KMS-11 (cell line): ENCODE results near the gene BAG1.

Source experiments
- H2AFZ ChIP-seq: fragments of 200-600 bp; sonication (generic); 2 replicates; pipeline ENCODE4 v1.6.1; 2016; ENCODE audit warnings: antibody characterized with exemption, mixed run types, low read depth
- H3K27ac ChIP-seq: fragments of 200-600 bp; sonication (generic); 2 replicates; pipeline ENCODE4 v1.6.1; 2016; ENCODE audit warnings: mild to moderate bottlenecking, mixed run types
- H3K27me3 ChIP-seq: fragments of 200-600 bp; sonication (generic); 2 replicates; pipeline ENCODE4 v1.6.1; 2017; ENCODE audit warnings: mild to moderate bottlenecking, low read depth, mixed run types, moderate library complexity; ENCODE audit not compliant: insufficient read depth
- H3K36me3 ChIP-seq: fragments of 200-600 bp; sonication (generic); 2 replicates; pipeline ENCODE4 v1.6.1; 2017; ENCODE audit warnings: mild to moderate bottlenecking, mixed run types; ENCODE audit not compliant: insufficient read depth
- H3K4me1 ChIP-seq: fragments of 200-600 bp; sonication (generic); 2 replicates; pipeline ENCODE4 v1.6.1; 2016; ENCODE audit warnings: mild to moderate bottlenecking, low read depth, mixed run types; ENCODE audit not compliant: poor library complexity, severe bottlenecking
- H3K4me2 ChIP-seq: fragments of 200-600 bp; sonication (generic); 2 replicates; pipeline ENCODE4 v1.7.0; 2016; ENCODE audit warnings: mild to moderate bottlenecking, mixed run types
- H3K4me3 ChIP-seq: fragments of 200-600 bp; sonication (generic); IDR thresholded peaks from 2 replicates; pipeline ENCODE4 v1.6.1; 2017; ENCODE audit warnings: low read depth, low read length, mixed read lengths; ENCODE audit not compliant: insufficient read depth
- H3K79me2 ChIP-seq: fragments of 200-600 bp; sonication (generic); 2 replicates; pipeline ENCODE4 v1.6.1; 2016; ENCODE audit warnings: low read depth, mixed run types; ENCODE audit not compliant: insufficient read depth
- H3K9ac ChIP-seq: fragments of 200-600 bp; sonication (generic); 2 replicates; pipeline ENCODE4 v1.6.1; 2016; ENCODE audit warnings: mild to moderate bottlenecking, mixed run types
- H4K20me1 ChIP-seq: fragments of 200-600 bp; sonication (generic); 2 replicates; pipeline ENCODE4 v1.6.1; 2016; ENCODE audit warnings: mild to moderate bottlenecking, mixed run types; ENCODE audit not compliant: insufficient read depth
- CTCF ChIP-seq: fragments of 200-600 bp; sonication (generic); conservative IDR thresholded peaks from 2 replicates; pipeline ENCODE4 v1.6.1; 2017; ENCODE audit warnings: low read depth, mild to moderate bottlenecking, antibody characterized with exemption, low read length, moderate library complexity, mixed read lengths

BAG1 gene

GRCh38 chr9:33289496-33289895, 25.0 kb upstream of the BAG1 start:
- Histone ChIP-seq H3K4me3 (no peak overlapping the region), H3K27ac (peak overlapping the region; percentile 98), H3K9ac (peak overlapping the region; percentile 98), H3K4me2 (peak overlapping the region; percentile 43; the same call in 1 of the 2 replicates), H3K27me3 (no peaks in the 10 kb centered on the region), H3K4me1 (peaks cover 48% of the 10 kb centered on the region), H3K36me3 (0 out of 2 replicates have a peak, but pooled peaks cover 4% of the 10 kb centered on the region), H3K79me2 (peaks cover 40% of the 10 kb centered on the region), H2AFZ (no peak overlapping the region), H4K20me1 (no peaks in the 10 kb centered on the region)
- no peak for TF ChIP-seq CTCF

- TF ChIP-seq CTCF = no peak
- Histone ChIP-seq H3K4me3 (no peak overlapping the region), H3K27me3 (no peaks in the 10 kb centered on the region), H3K4me1 (peaks cover 42% of the 10 kb centered on the region), H3K36me3 (0 out of 2 replicates have a peak, but pooled peaks cover 2% of the 10 kb centered on the region), H3K79me2 (peaks cover 35% of the 10 kb centered on the region), H4K20me1 (no peaks in the 10 kb centered on the region), H3K4me2 (no peak overlapping the region), H2AFZ (no peak overlapping the region), H3K27ac (no peak overlapping the region), H3K9ac (no peak overlapping the region)
Observed at GRCh38 chr9:33288828-33289483, 24.4 kb upstream of the BAG1 start.

- Histone ChIP-seq H3K27me3 (no peaks in the 10 kb centered on the region), H3K4me2 (no peak overlapping the region), H3K27ac (no peak overlapping the region), H3K9ac (no peak overlapping the region), H3K36me3 (no peaks in the 10 kb centered on the region), H4K20me1 (no peaks in the 10 kb centered on the region), H3K79me2 (peaks cover 27% of the 10 kb centered on the region), H3K4me1 (peaks cover 35% of the 10 kb centered on the region), H3K4me3 (no peak overlapping the region), H2AFZ (no peak overlapping the region)
- no peak for TF ChIP-seq CTCF
Observed at GRCh38 chr9:33288235-33288634, 23.7 kb upstream of the BAG1 start.

GRCh38 chr9:33287087-33287490, 22.6 kb upstream of the BAG1 start:
- peaks cover 24% of the 10 kb centered on the region for H3K4me1 ChIP-seq
- no peaks in the 10 kb centered on the region for H3K27me3 ChIP-seq
- H3K4me3 ChIP-seq = no peak overlapping the region
- H3K79me2 ChIP-seq = peaks cover 16% of the 10 kb centered on the region
- no peaks in the 10 kb centered on the region for H3K36me3 ChIP-seq
- H4K20me1 ChIP-seq = no peaks in the 10 kb centered on the region
- no peak overlapping the region for H2AFZ ChIP-seq
- no peak overlapping the region for H3K27ac ChIP-seq
- peak; percentile 83 for TF ChIP-seq CTCF
- H3K4me2 ChIP-seq = peak overlapping the region; percentile 8; the same call in 1 of the 2 replicates
- H3K9ac ChIP-seq = no peak overlapping the region
